Activated naive CD8-positive, alpha-beta T cell treated with anti-CD3 and anti-CD28 coated beads, Interleukin-2, amount 10 ng/mL, durations not matched to agents 7 days and 5 days (primary cell): ENCODE measurements around the gene SYN1. TPM values are rescaled to one million over a fixed set of nuclear protein-coding genes. Genes with fewer than 3 reads are reported as not detected.

Experiments
- ATAC-seq: fragments of 150-1000 bp; cut with Tn5 transposase; one replicate; pipeline ENCODE4 v1.10.0; 2021; ENCODE audit warnings: low read depth, moderate library complexity
- POLR2A ChIA-PET: fragments of 350-600 bp; sonication (Branson Sonifier 250); formaldehyde crosslinking; loops from one replicate; lab custom pipeline; 2021; ENCODE audit warnings: antibody characterized with exemption; lab: Charles Lee
- DNase-seq: peaks from one replicate; pipeline ENCODE4 v3.0.0; 2021
- H3K27ac Mint-ChIP-seq: one replicate; pipeline ENCODE4 v1.8.0; 2022; ENCODE audit warnings: mild to moderate bottlenecking, mixed read lengths
- H3K27me3 Mint-ChIP-seq: one replicate; pipeline ENCODE4 v1.8.0; 2022; ENCODE audit warnings: mild to moderate bottlenecking, moderate library complexity, mixed read lengths
- H3K36me3 Mint-ChIP-seq: one replicate; pipeline ENCODE4 v1.8.0; 2021; ENCODE audit warnings: mild to moderate bottlenecking, mixed read lengths
- H3K4me1 Mint-ChIP-seq: one replicate; pipeline ENCODE4 v1.8.0; 2021; ENCODE audit warnings: mixed read lengths
- H3K4me3 Mint-ChIP-seq: one replicate; pipeline ENCODE4 v1.8.0; 2022; ENCODE audit warnings: mild to moderate bottlenecking, moderate library complexity, mixed read lengths
- H3K9me3 Mint-ChIP-seq: one replicate; pipeline ENCODE4 v1.8.0; 2021; ENCODE audit warnings: mixed read lengths
- total RNA-seq, 2 experiments: library from RNA; stranded (reverse); gene quantifications; one replicate each; pipeline ENCODE4 v1.2.3, GENCODE V29; 2021

Gene SYN1
- total RNA-seq, 2 experiments from 2014 or later, result 0.37 to 1.00 TPM

GRCh38 chrX:47648376-47648775, 28.7 kb upstream of the SYN1 start:
- DNase-seq, result no peak
- POLR2A ChIA-PET, result interaction anchor here (1.3 to 1.6 kb wide), 2 partner anchors 92 to 415 kb away, joined by 3 to 8 read pairs; no protein-coding TSS in a partner anchor
- Mint-ChIP-seq H3K4me1 (peaks cover 42% of the 10 kb centered on the region), H3K27ac (peak overlapping the region; percentile 89), H3K9me3 (no peaks in the 10 kb centered on the region), H3K4me3 (peak overlapping the region; percentile 93), H3K27me3 (no peaks in the 10 kb centered on the region), H3K36me3 (peaks cover 38% of the 10 kb centered on the region)
- no peak for ATAC-seq

- POLR2A ChIA-PET, result no interaction called here
- DNase-seq (no peak), ATAC-seq (no peak)
- peak overlapping the region; percentile 38 for H3K27ac Mint-ChIP-seq
- no peaks in the 10 kb centered on the region for H3K27me3 Mint-ChIP-seq
- H3K4me1 Mint-ChIP-seq, result peaks cover 36% of the 10 kb centered on the region
- no peaks in the 10 kb centered on the region for H3K9me3 Mint-ChIP-seq
- no peak overlapping the region for H3K4me3 Mint-ChIP-seq
- H3K36me3 Mint-ChIP-seq, result peaks cover 32% of the 10 kb centered on the region
These were observed 27.0 kb upstream of the SYN1 start for GRCh38 chrX:47646636-47647035.

- H3K4me1 Mint-ChIP-seq, result peaks cover 29% of the 10 kb centered on the region
- POLR2A ChIA-PET, result no interaction called here
- no peaks in the 10 kb centered on the region for H3K27me3 Mint-ChIP-seq
- ATAC-seq (no peak), DNase-seq (no peak)
- no peak overlapping the region for H3K4me3 Mint-ChIP-seq
- H3K36me3 Mint-ChIP-seq, result peaks cover 33% of the 10 kb centered on the region
- no peak overlapping the region for H3K27ac Mint-ChIP-seq
- H3K9me3 Mint-ChIP-seq, result no peaks in the 10 kb centered on the region
These were observed 25.9 kb upstream of the SYN1 start for GRCh38 chrX:47645530-47645929.

GRCh38 chrX:47644557-47645091, 25.0 kb upstream of the SYN1 start:
- Mint-ChIP-seq H3K9me3 (no peaks in the 10 kb centered on the region), H3K36me3 (peaks cover 42% of the 10 kb centered on the region), H3K4me1 (peaks cover 29% of the 10 kb centered on the region), H3K27me3 (no peaks in the 10 kb centered on the region), H3K27ac (peak overlapping the region; percentile 28), H3K4me3 (no peak overlapping the region)
- POLR2A ChIA-PET, result no interaction called here
- ATAC-seq, result no peak
- DNase-seq, result no peak

GRCh38 chrX:47643926-47644325, 24.3 kb upstream of the SYN1 start:
- Mint-ChIP-seq H3K27ac (no peak overlapping the region), H3K4me1 (peaks cover 25% of the 10 kb centered on the region), H3K27me3 (no peaks in the 10 kb centered on the region), H3K9me3 (no peaks in the 10 kb centered on the region), H3K36me3 (peaks cover 46% of the 10 kb centered on the region), H3K4me3 (no peak overlapping the region)
- no peak for ATAC-seq
- no peak for DNase-seq
- POLR2A ChIA-PET, result interaction anchor here (1.0 kb wide), 1 partner anchor 19 kb away, joined by 3 read pairs; no protein-coding TSS in a partner anchor

GRCh38 chrX:47638816-47639215, 19.2 kb upstream of the SYN1 start:
- ATAC-seq, result no peak
- Mint-ChIP-seq H3K27me3 (no peaks in the 10 kb centered on the region), H3K4me1 (peaks cover 11% of the 10 kb centered on the region), H3K4me3 (no peak overlapping the region), H3K27ac (no peak overlapping the region), H3K36me3 (peaks cover 35% of the 10 kb centered on the region), H3K9me3 (no peaks in the 10 kb centered on the region)
- POLR2A ChIA-PET, result no interaction called here
- no peak for DNase-seq

GRCh38 chrX:47637546-47638195, 18.0 kb upstream of the SYN1 start:
- no peaks in the 10 kb centered on the region for H3K9me3 Mint-ChIP-seq
- H3K27ac Mint-ChIP-seq, result peak overlapping the region; percentile 65
- H3K27me3 Mint-ChIP-seq, result no peaks in the 10 kb centered on the region
- H3K36me3 Mint-ChIP-seq, result peaks cover 33% of the 10 kb centered on the region
- ATAC-seq (peak; percentile 66), DNase-seq (no peak)
- POLR2A ChIA-PET, result interaction anchor here (0.7 kb wide), 1 partner anchor 89 kb away, joined by 3 read pairs; no protein-coding TSS in a partner anchor
- H3K4me3 Mint-ChIP-seq, result peak overlapping the region; percentile 49
- peaks cover 11% of the 10 kb centered on the region for H3K4me1 Mint-ChIP-seq

- Mint-ChIP-seq H3K27ac (no peak overlapping the region), H3K27me3 (no peaks in the 10 kb centered on the region), H3K36me3 (peaks cover 19% of the 10 kb centered on the region), H3K9me3 (no peaks in the 10 kb centered on the region), H3K4me1 (peaks cover 14% of the 10 kb centered on the region), H3K4me3 (no peak overlapping the region)
- ATAC-seq (peak; percentile 23), DNase-seq (no peak)
- POLR2A ChIA-PET, result no interaction called here
These were observed 15.4 kb upstream of the SYN1 start for GRCh38 chrX:47634871-47635575.

GRCh38 chrX:47633689-47634590, 14.3 kb upstream of the SYN1 start:
- POLR2A ChIA-PET, result interaction anchor here (1.0 kb wide), 1 partner anchor 51 kb away, joined by 3 read pairs; no protein-coding TSS in a partner anchor
- H3K4me3 Mint-ChIP-seq, result no peak overlapping the region
- H3K9me3 Mint-ChIP-seq, result no peaks in the 10 kb centered on the region
- no peak overlapping the region for H3K27ac Mint-ChIP-seq
- peaks cover 12% of the 10 kb centered on the region for H3K36me3 Mint-ChIP-seq
- peaks cover 20% of the 10 kb centered on the region for H3K4me1 Mint-ChIP-seq
- DNase-seq (no peak), ATAC-seq (no peak)
- no peaks in the 10 kb centered on the region for H3K27me3 Mint-ChIP-seq

- peaks cover 7% of the 10 kb centered on the region for H3K36me3 Mint-ChIP-seq
- H3K9me3 Mint-ChIP-seq, result no peaks in the 10 kb centered on the region
- peaks cover 19% of the 10 kb centered on the region for H3K4me1 Mint-ChIP-seq
- ATAC-seq (no peak), DNase-seq (no peak)
- H3K27me3 Mint-ChIP-seq, result no peaks in the 10 kb centered on the region
- no peak overlapping the region for H3K4me3 Mint-ChIP-seq
- POLR2A ChIA-PET, result no interaction called here
- no peak overlapping the region for H3K27ac Mint-ChIP-seq
These were observed 13.0 kb upstream of the SYN1 start for GRCh38 chrX:47632666-47633065.

- H3K9me3 Mint-ChIP-seq, result no peaks in the 10 kb centered on the region
- no peak overlapping the region for H3K4me3 Mint-ChIP-seq
- no peaks in the 10 kb centered on the region for H3K27me3 Mint-ChIP-seq
- POLR2A ChIA-PET, result no interaction called here
- H3K36me3 Mint-ChIP-seq, result peaks cover 1% of the 10 kb centered on the region
- peaks cover 15% of the 10 kb centered on the region for H3K4me1 Mint-ChIP-seq
- ATAC-seq (no peak), DNase-seq (no peak)
- no peak overlapping the region for H3K27ac Mint-ChIP-seq
These were observed 12.0 kb upstream of the SYN1 start for GRCh38 chrX:47631676-47632075.

GRCh38 chrX:47629419-47630200, 10.0 kb upstream of the SYN1 start, which contains the start of gene CFP:
Gene CFP (minus strand): TSS chrX:47629930. CDS start chrX:47629844, 86 bp downstream.
- Mint-ChIP-seq H3K9me3 (no peaks in the 10 kb centered on the region), H3K4me3 (peak within 1 kb of the TSS; percentile 85), H3K36me3 (peaks cover 4% of the 10 kb centered on the region), H3K4me1 (peaks cover 15% of the 10 kb centered on the region), H3K27ac (peak within 1 kb of the TSS; percentile 90), H3K27me3 (no peaks in the 10 kb centered on the region)
- peak; percentile 83 for ATAC-seq
- POLR2A ChIA-PET, result interaction anchor here (0.6 to 1.6 kb wide), 4 partner anchors 47 to 485 kb away, joined by 3 to 4 read pairs (median 4); partner anchors contain the start of genes NDUFB11, RBM10 and TIMP1
- no peak for DNase-seq
